A549 (cell line): ENCODE results near the gene S100A4. TPM values are rescaled to one million over a fixed set of nuclear protein-coding genes. Genes with fewer than 3 reads are reported as not detected.

Source experiments
- ATAC-seq, 2 experiments: fragments of 200-7000 bp in 1 of 2; fragments of >200 bp in 1 of 2; cut with Nextera tagmentation in 1 of 2; cut with Tn5 transposase in 1 of 2; 3 replicates each; pipeline versions ENCODE4 v1.8.0 to v1.9.1; 2018 to 2020; ENCODE audit warnings: mild to moderate bottlenecking in 1 of 2, moderate library complexity in 1 of 2
- CTCF ChIA-PET: fragments of 300-600 bp; sonication (Branson Sonifier 250); formaldehyde crosslinking; extraction: SDS; loops from one replicate; lab custom pipeline; 2021; ENCODE audit warnings: antibody characterized with exemption, inconsistent platforms; lab: Yijun Ruan, JAX
- POLR2A ChIA-PET: fragments of 350-600 bp; formaldehyde crosslinking; extraction: SDS; loops from one replicate; lab custom pipeline; 2021; ENCODE audit warnings: antibody characterized with exemption, inconsistent platforms; lab: Yijun Ruan, JAX
- DNase-seq, 2 experiments: peaks; one replicate each; pipeline versions ENCODE4 v3.0.0 to v3.0.0-alpha.2; 2011 to 2016; ENCODE audit warnings: low read depth in 1 of 2, low spot score in 1 of 2
- FAIRE-seq: peaks from 2 replicates; lab custom pipeline; 2011; peaks lifted over from hg19 to GRCh38; lab: Jason Lieb, UNC
- H3K27ac ChIP-seq, 2 experiments: fragments of >200 bp; sonication (Bioruptor Twin); formaldehyde crosslinking; 3 replicates each; pipeline ENCODE4 v1.5.1; 2016 to 2017
- H3K4me1 ChIP-seq: fragments of >200 bp; sonication (Bioruptor Twin); formaldehyde crosslinking; 3 replicates; pipeline ENCODE4 v1.6.1; 2016
- H3K4me2 ChIP-seq: fragments of >200 bp; sonication (Bioruptor Twin); formaldehyde crosslinking; 3 replicates; pipeline ENCODE4 v1.6.1; 2016
- H3K4me3 ChIP-seq: fragments of >200 bp; sonication (Bioruptor Twin); formaldehyde crosslinking; 3 replicates; pipeline ENCODE4 v1.5.1; 2016
- H3K9me3 ChIP-seq: fragments of >200 bp; sonication (Bioruptor Twin); formaldehyde crosslinking; 3 replicates; pipeline ENCODE4 v1.6.1; 2016
- BCL3 ChIP-seq: fragments of >200 bp; sonication (Bioruptor Twin); formaldehyde crosslinking; IDR thresholded peaks from 3 replicates; pipeline ENCODE4 v1.6.1; 2016
- CBX2 ChIP-seq: fragments of 200-600 bp; sonication (generic); IDR thresholded peaks from 2 replicates; pipeline ENCODE4 v1.6.1; 2016; ENCODE audit warnings: low read depth, mild to moderate bottlenecking, borderline replicate concordance
- CHD4 ChIP-seq: fragments of 200-600 bp; sonication (generic); IDR thresholded peaks from 2 replicates; pipeline ENCODE4 v1.6.1; 2016; ENCODE audit warnings: antibody characterized with exemption, mild to moderate bottlenecking, borderline replicate concordance
- EHF ChIP-seq: fragments of 250-450 bp; sonication (Bioruptor Pico); IDR thresholded peaks from 2 replicates; pipeline ENCODE4 v1.5.0; 2020; ENCODE audit warnings: mild to moderate bottlenecking
- HOXB13 ChIP-seq: fragments of 250-450 bp; sonication (Bioruptor Pico); IDR thresholded peaks from 2 replicates; pipeline ENCODE4 v1.5.0; 2020; ENCODE audit warnings: low read depth, mild to moderate bottlenecking, moderate library complexity
- KDM1A ChIP-seq: fragments of 200-600 bp; sonication (generic); IDR thresholded peaks from 2 replicates; pipeline ENCODE4 v1.6.1; 2016; ENCODE audit warnings: low read depth, mild to moderate bottlenecking
- NFE2L2 ChIP-seq: fragments of 150-350 bp; conservative IDR thresholded peaks from 2 replicates; pipeline ENCODE4 v1.6.1; 2014; ENCODE audit warnings: low read length
- PBX3 ChIP-seq: IDR thresholded peaks from 2 replicates; pipeline ENCODE4 v1.6.1; 2012
- PHF8 ChIP-seq: fragments of 200-600 bp; sonication (generic); IDR thresholded peaks from 2 replicates; pipeline ENCODE4 v1.6.1; 2016; ENCODE audit warnings: low read depth, mild to moderate bottlenecking, antibody characterized with exemption, moderate library complexity, borderline replicate concordance
- REST ChIP-seq: fragments of 200-600 bp; sonication (generic); IDR thresholded peaks from 2 replicates; pipeline ENCODE4 v1.6.1; 2016; ENCODE audit warnings: antibody characterized with exemption, mild to moderate bottlenecking, moderate library complexity
- RFX5 ChIP-seq: fragments of 450-650 bp; IDR thresholded peaks from 2 replicates; pipeline ENCODE4 v1.7.1; 2014; ENCODE audit warnings: antibody characterized with exemption, mild to moderate bottlenecking, moderate library complexity
- RNF2 ChIP-seq: fragments of 200-600 bp; sonication (generic); IDR thresholded peaks from 2 replicates; pipeline ENCODE4 v1.6.1; 2016; ENCODE audit warnings: low read depth, mild to moderate bottlenecking, antibody characterized with exemption, moderate library complexity, borderline replicate concordance
- SREBF2 ChIP-seq: fragments of 450-650 bp; IDR thresholded peaks from 2 replicates; pipeline ENCODE4 v1.6.1; 2014; ENCODE audit warnings: mild to moderate bottlenecking, moderate library complexity
- TFCP2L1 ChIP-seq: fragments of 250-450 bp; sonication (Bioruptor Pico); IDR thresholded peaks from 2 replicates; pipeline ENCODE4 v1.5.0; 2021; ENCODE audit warnings: mild to moderate bottlenecking
- TP53 ChIP-seq: fragments of 250-450 bp; sonication (Bioruptor Pico); IDR thresholded peaks from 2 replicates; pipeline ENCODE4 v1.5.0; 2021; ENCODE audit warnings: mild to moderate bottlenecking, moderate library complexity
- ZNF302 ChIP-seq: fragments of 250-450 bp; sonication (Bioruptor Pico); IDR thresholded peaks from 2 replicates; pipeline ENCODE4 v1.9.0; 2021; ENCODE audit warnings: inconsistent platforms, mild to moderate bottlenecking, moderate library complexity
- WGBS: methylation state at CpG from one replicate; pipeline ENCODE4 v1.1.6; 2017; ENCODE audit errors: missing lambda C conversion rate; 5-methylcytosine and 5-hydroxymethylcytosine counted together
- polyA plus RNA-seq, 4 experiments: library from polyadenylated mRNA; depleted of rRNA in 3 of 4; stranded (reverse); fragments of >200 nt; fragmentation: RNase III in 1 of 4; extraction: RNeasy Plus Mini Kit Qiagen cat#74134 plus additional on column Dnase treatment in 1 of 4; gene quantifications; 2 replicates in 3 of 4; 3 replicates in 1 of 4; pipeline ENCODE4 v1.2.3, GENCODE V29; 2011 to 2017

The S100A4 gene
- polyA plus RNA-seq, 2 of the 4 experiments (the other 2 are of a cell fraction) = 590 to 2,584 TPM

- ChIA-PET POLR2A (interaction anchor here (1.3 to 1.6 kb wide), 2 partner anchors 15 to 25 kb away, joined by 5 to 6 read pairs; partner anchors contain the start of genes S100A4 and S100A6), CTCF (interaction anchor here (0.9 to 8.3 kb wide), 7 partner anchors 11 to 209 kb away, joined by 3 to 141 read pairs (median 13); partner anchors contain the start of genes S100A13, S100A3, S100A4 and S100A5)
- H3K9me3 ChIP-seq = 0 out of 3 replicates have a peak, but pooled peaks cover 4% of the 10 kb centered on the region
- TF ChIP-seq CHD4 (no peak), BCL3 (no peak), RFX5 (no peak), NFE2L2 (no peak), TP53 (no peak), EHF (no peak), PBX3 (no peak)
- no peak overlapping the region for H3K4me3 ChIP-seq
- H3K27ac ChIP-seq = peak overlapping the region in 1 of 2 experiments; percentile 35; a peak in 1 of 6 replicates
- H3K4me2 ChIP-seq = no peak overlapping the region
- 77% methylated on average over 10 of the region's 10 CpGs for WGBS
- ATAC-seq (no peak), FAIRE-seq (no peak), DNase-seq (no peak)
- peaks cover 32% of the 10 kb centered on the region for H3K4me1 ChIP-seq
Observed at GRCh38 chr1:153560771-153561465, 15.3 kb upstream of the S100A4 start.

GRCh38 chr1:153560241-153560640 is 14.6 kb upstream of the S100A4 start:
- FAIRE-seq = no peak
- POLR2A ChIA-PET = interaction anchor here (1.3 to 1.6 kb wide), 2 partner anchors 15 to 25 kb away, joined by 5 to 6 read pairs; partner anchors contain the start of genes S100A4 and S100A6
- no peak overlapping the region for H3K4me3 ChIP-seq
- CTCF ChIA-PET = interaction anchor here (1.2 to 8.3 kb wide), 7 partner anchors 8 to 209 kb away, joined by 3 to 141 read pairs (median 4); partner anchors contain the start of genes S100A13, S100A3, S100A4 and S100A5
- H3K27ac ChIP-seq = no peak overlapping the region
- TF ChIP-seq HOXB13 (CRISPR knock-in tag) = no peak
- TF ChIP-seq SREBF2 = no peak
- no peak for TF ChIP-seq TFCP2L1 (CRISPR knock-in tag)
- TF ChIP-seq PHF8 = no peak
- TF ChIP-seq RNF2 = no peak
- no peak for TF ChIP-seq ZNF302 (CRISPR knock-in tag)
- no peak for TF ChIP-seq CBX2
- no peak for TF ChIP-seq BCL3
- TF ChIP-seq REST = no peak
- TF ChIP-seq KDM1A = no peak
- no peak for TF ChIP-seq CHD4
- H3K4me2 ChIP-seq = no peak overlapping the region
- H3K9me3 ChIP-seq = 0 out of 3 replicates have a peak, but pooled peaks cover 4% of the 10 kb centered on the region
- no peak for ATAC-seq
- H3K4me1 ChIP-seq = peaks cover 25% of the 10 kb centered on the region
- 96% methylated on average over 2 of the region's 2 CpGs for WGBS
- DNase-seq = no peak
